ENCODE measurements around the gene COLGALT1.

- no peak for TF ChIP-seq CTCF (IDR thresholded peaks at IDR 0.05)
- TF ChIP-seq EP300 (IDR thresholded peaks at IDR 0.05; ENCODE audit: low read depth) = no peak
Observed at GRCh38 chr19:17544418-17544817, 11.0 kb upstream of the COLGALT1 start.

Measured in transverse colon (tissue), 3 donors.